GM12864 (cell line): Measurements from ENCODE around the gene SMAD2.

Experiments
- DNase-seq: peaks from one replicate; pipeline ENCODE4 v3.0.0-alpha.2; 2011; ENCODE audit warnings: low read depth
- H3K4me3 ChIP-seq: 2 replicates; pipeline ENCODE4 v1.5.1; 2011; ENCODE audit warnings: mild to moderate bottlenecking, low read depth, low read length, control low read depth
- CTCF ChIP-seq: IDR thresholded peaks from 2 replicates; pipeline ENCODE4 v1.5.1; 2011; ENCODE audit warnings: low read depth, mild to moderate bottlenecking, moderate library complexity, low read length, control low read depth, inconsistent platforms; ENCODE audit errors: missing control alignments

Gene SMAD2

GRCh38 chr18:47800756-47801155 lies 129.7 kb downstream of the SMAD2 start:
- TF ChIP-seq CTCF, result no peak
- no peak overlapping the region for H3K4me3 ChIP-seq
- no peak for DNase-seq

- no peak for DNase-seq
- H3K4me3 ChIP-seq, result no peak overlapping the region
- TF ChIP-seq CTCF, result no peak
Measured at GRCh38 chr18:47800248-47800647, 130.2 kb downstream of the SMAD2 start.

GRCh38 chr18:47799376-47799775 lies 131.1 kb downstream of the SMAD2 start:
- DNase-seq, result no peak
- TF ChIP-seq CTCF, result no peak
- H3K4me3 ChIP-seq, result no peak overlapping the region

GRCh38 chr18:47798366-47798765 lies 132.1 kb downstream of the SMAD2 start:
- no peak for TF ChIP-seq CTCF
- DNase-seq, result no peak
- no peak overlapping the region for H3K4me3 ChIP-seq

GRCh38 chr18:47797126-47797525 lies 133.3 kb downstream of the SMAD2 start:
- no peak overlapping the region for H3K4me3 ChIP-seq
- no peak for DNase-seq
- TF ChIP-seq CTCF, result no peak

GRCh38 chr18:47795434-47795814 lies 135.0 kb downstream of the SMAD2 start:
- no peak for DNase-seq
- TF ChIP-seq CTCF, result no peak
- H3K4me3 ChIP-seq, result no peak overlapping the region

- no peak for DNase-seq
- H3K4me3 ChIP-seq, result no peak overlapping the region
- TF ChIP-seq CTCF, result no peak
Measured at GRCh38 chr18:47794725-47795433, 135.6 kb downstream of the SMAD2 start.
